ENCODE data around the gene FMO2. TPM values are rescaled to one million over a fixed set of nuclear protein-coding genes. Genes with fewer than 3 reads are reported as not detected.
A peak's percentile ranks its signal among the peaks of the same experiment; 100 is the strongest.

The FMO2 gene
- total RNA-seq, 1 donor from 2014 or later, result not detected

DNA sequence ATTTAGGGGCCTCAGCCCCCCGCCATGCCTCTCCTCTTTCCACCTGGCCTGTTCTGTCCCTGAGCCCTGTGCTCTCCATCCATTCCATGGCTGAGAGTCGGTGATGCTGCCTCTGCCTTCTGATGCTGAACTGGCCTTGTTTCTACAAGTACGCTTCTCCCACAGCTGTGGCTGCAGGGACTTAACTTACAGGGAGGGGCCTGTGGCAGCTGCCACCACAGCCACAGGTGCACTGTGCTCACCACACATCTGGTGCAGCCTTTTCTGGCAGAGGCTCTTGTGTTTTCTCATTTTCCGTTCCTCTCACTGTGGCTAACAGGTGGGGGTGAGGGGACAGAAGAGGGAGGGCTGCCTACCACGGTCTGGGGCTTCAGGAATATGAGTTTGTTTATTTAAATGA is 67.4 kb downstream of the FMO2 start:
- H3K27me3 Mint-ChIP-seq (ENCODE audit: low read depth), result peaks cover 36% of the 10 kb centered on the region
- no peaks in the 10 kb centered on the region for H3K36me3 Mint-ChIP-seq (ENCODE audit: low read depth)

DNA sequence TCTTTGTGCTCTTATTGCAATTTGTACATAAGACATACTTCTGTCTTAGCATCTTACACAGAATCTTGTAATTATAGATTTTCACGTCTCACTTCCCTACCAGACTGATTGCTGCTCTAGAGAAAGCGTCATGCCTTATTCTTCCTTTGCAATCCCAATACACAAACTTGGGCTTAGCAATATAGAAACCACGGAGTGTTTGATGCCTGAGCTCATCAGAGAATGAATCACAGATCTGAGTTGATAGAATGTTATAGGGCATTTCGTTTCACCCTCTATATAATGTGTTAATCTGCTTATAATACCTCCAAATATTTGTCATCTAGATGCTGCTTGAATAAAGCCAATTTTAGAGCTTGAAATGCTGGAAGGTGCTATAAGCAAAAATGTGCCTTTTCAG is 69.8 kb downstream of the FMO2 start:
- no peak for DNase-seq (ENCODE audit: low read depth, low spot score)
- no peak overlapping the region for H3K4me3 Mint-ChIP-seq
- H3K4me1 Mint-ChIP-seq, result peaks cover 8% of the 10 kb centered on the region
- no peaks in the 10 kb centered on the region for H3K9me3 Mint-ChIP-seq
- TF ChIP-seq, protein P1, sequence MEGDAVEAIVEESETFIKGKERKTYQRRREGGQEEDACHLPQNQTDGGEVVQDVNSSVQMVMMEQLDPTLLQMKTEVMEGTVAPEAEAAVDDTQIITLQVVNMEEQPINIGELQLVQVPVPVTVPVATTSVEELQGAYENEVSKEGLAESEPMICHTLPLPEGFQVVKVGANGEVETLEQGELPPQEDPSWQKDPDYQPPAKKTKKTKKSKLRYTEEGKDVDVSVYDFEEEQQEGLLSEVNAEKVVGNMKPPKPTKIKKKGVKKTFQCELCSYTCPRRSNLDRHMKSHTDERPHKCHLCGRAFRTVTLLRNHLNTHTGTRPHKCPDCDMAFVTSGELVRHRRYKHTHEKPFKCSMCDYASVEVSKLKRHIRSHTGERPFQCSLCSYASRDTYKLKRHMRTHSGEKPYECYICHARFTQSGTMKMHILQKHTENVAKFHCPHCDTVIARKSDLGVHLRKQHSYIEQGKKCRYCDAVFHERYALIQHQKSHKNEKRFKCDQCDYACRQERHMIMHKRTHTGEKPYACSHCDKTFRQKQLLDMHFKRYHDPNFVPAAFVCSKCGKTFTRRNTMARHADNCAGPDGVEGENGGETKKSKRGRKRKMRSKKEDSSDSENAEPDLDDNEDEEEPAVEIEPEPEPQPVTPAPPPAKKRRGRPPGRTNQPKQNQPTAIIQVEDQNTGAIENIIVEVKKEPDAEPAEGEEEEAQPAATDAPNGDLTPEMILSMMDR (conservative IDR thresholded peaks at IDR 0.05), result no peak
- H3K27me3 Mint-ChIP-seq (ENCODE audit: low read depth), result peaks cover 18% of the 10 kb centered on the region
- no peaks in the 10 kb centered on the region for H3K36me3 Mint-ChIP-seq (ENCODE audit: low read depth)
- no peak overlapping the region for H3K27ac Mint-ChIP-seq (ENCODE audit: unreplicated experiment)

More for the DNA sequence above, 67.4 kb downstream of the FMO2 start:
- Mint-ChIP-seq H3K9me3 (no peaks in the 10 kb centered on the region), H3K4me1 (peaks cover 8% of the 10 kb centered on the region), H3K4me3 (peak overlapping the region; percentile 42), H3K27ac (ENCODE audit: unreplicated experiment) (peak overlapping the region; percentile 29)
- TF ChIP-seq, protein P1 (conservative IDR thresholded peaks at IDR 0.05), result no peak
- no peak for DNase-seq (ENCODE audit: low read depth, low spot score)

- Mint-ChIP-seq H3K27ac (ENCODE audit: unreplicated experiment) (no peak overlapping the region), H3K36me3 (ENCODE audit: low read depth) (no peaks in the 10 kb centered on the region), H3K4me1 (no peaks in the 10 kb centered on the region), H3K4me3 (no peak overlapping the region), H3K27me3 (ENCODE audit: low read depth) (peaks cover 4% of the 10 kb centered on the region), H3K9me3 (no peaks in the 10 kb centered on the region)
- no peak for DNase-seq (ENCODE audit: low read depth, low spot score)
- TF ChIP-seq, protein P1 (conservative IDR thresholded peaks at IDR 0.05), result no peak
These were observed 72.0 kb downstream of the FMO2 start for GRCh38 chr1:171256940-171257606.

DNA sequence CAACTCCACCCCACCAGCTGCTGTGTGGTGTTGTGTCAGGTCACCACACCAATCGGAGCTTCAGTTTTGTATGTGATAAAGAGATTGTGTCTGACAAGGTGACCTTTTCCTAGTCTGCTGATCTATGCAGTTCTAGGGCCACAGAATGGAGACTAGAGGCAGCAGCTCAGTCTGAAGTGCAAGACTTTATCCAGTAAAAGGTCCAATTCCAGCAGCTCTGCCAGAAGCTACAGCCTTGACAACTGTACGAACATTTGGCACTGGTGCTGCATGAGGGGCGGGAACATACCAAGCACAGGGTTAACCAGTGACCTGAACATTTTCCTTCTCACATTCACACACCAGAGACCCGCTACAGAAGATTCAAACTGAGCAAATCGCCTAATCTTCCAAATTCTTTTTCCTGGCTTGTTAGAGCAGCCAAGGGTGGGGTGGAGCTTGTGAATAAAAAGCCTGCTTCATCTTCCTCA is 72.5 kb downstream of the FMO2 start:
- Mint-ChIP-seq H3K36me3 (ENCODE audit: low read depth) (no peaks in the 10 kb centered on the region), H3K9me3 (no peaks in the 10 kb centered on the region), H3K4me1 (no peaks in the 10 kb centered on the region), H3K4me3 (no peak overlapping the region), H3K27me3 (ENCODE audit: low read depth) (peaks cover 4% of the 10 kb centered on the region), H3K27ac (ENCODE audit: unreplicated experiment) (no peak overlapping the region)
- DNase-seq (ENCODE audit: low read depth, low spot score), result no peak
- TF ChIP-seq, protein P1 (conservative IDR thresholded peaks at IDR 0.05), result no peak

- H3K9me3 Mint-ChIP-seq, result no peaks in the 10 kb centered on the region
- DNase-seq (ENCODE audit: low read depth, low spot score), result no peak
- no peak overlapping the region for H3K4me3 Mint-ChIP-seq
- H3K27me3 Mint-ChIP-seq (ENCODE audit: low read depth), result peaks cover 2% of the 10 kb centered on the region
- TF ChIP-seq, protein P1 (conservative IDR thresholded peaks at IDR 0.05), result no peak
- no peak overlapping the region for H3K27ac Mint-ChIP-seq (ENCODE audit: unreplicated experiment)
- H3K36me3 Mint-ChIP-seq (ENCODE audit: low read depth), result no peaks in the 10 kb centered on the region
- no peaks in the 10 kb centered on the region for H3K4me1 Mint-ChIP-seq
These were observed 73.3 kb downstream of the FMO2 start for GRCh38 chr1:171258429-171258828.

Data from neural crest cell (in vitro differentiated cells).